Keratinocyte (primary cell): ENCODE measurements around the gene ARHGDIA. TPM values are rescaled to one million over a fixed set of nuclear protein-coding genes. Genes with fewer than 3 reads are reported as not detected.
A peak's percentile ranks its signal among the peaks of the same experiment; 100 is the strongest.

Source experiments
- DNase-seq: peaks from one replicate; pipeline ENCODE4 v3.0.0-alpha.2; 2011; ENCODE audit warnings: low read depth, missing footprints, low spot score
- FAIRE-seq: peaks from 2 replicates; lab custom pipeline; 2011; peaks lifted over from hg19 to GRCh38; lab: Jason Lieb, UNC
- H2AFZ ChIP-seq: 2 replicates; pipeline ENCODE4 v1.6.0; 2012; ENCODE audit warnings: low read length, control low read depth, inconsistent platforms; ENCODE audit not compliant: control insufficient read depth
- H3K27ac ChIP-seq: 2 replicates; pipeline ENCODE4 v1.5.1; 2011; ENCODE audit warnings: low read length; ENCODE audit not compliant: control insufficient read depth, insufficient read depth
- H3K27me3 ChIP-seq: 3 replicates; pipeline ENCODE4 v1.6.0; 2011; ENCODE audit warnings: low read length; ENCODE audit not compliant: control insufficient read depth, insufficient read depth; ENCODE audit errors: extremely low read depth
- H3K36me3 ChIP-seq, 2 experiments: 2 replicates in 1 of 2; 3 replicates in 1 of 2; pipeline ENCODE4 v1.5.1; 2011; ENCODE audit warnings: low read length in 2 of 2, mild to moderate bottlenecking in 1 of 2; ENCODE audit not compliant: control insufficient read depth in 2 of 2, insufficient read depth in 2 of 2; ENCODE audit errors: extremely low read depth in 1 of 2
- H3K4me1 ChIP-seq: 3 replicates; pipeline ENCODE4 v1.5.1; 2011; ENCODE audit warnings: low read length; ENCODE audit not compliant: control insufficient read depth, insufficient read depth; ENCODE audit errors: extremely low read depth
- H3K4me2 ChIP-seq: 3 replicates; pipeline ENCODE4 v1.6.0; 2011; ENCODE audit warnings: low read depth, low read length; ENCODE audit not compliant: control insufficient read depth, insufficient read depth; ENCODE audit errors: extremely low read depth
- H3K4me3 ChIP-seq, 3 experiments: fragments of 200-600 bp in 1 of 3; sonication (generic) in 1 of 3; 2 replicates in 2 of 3; 3 replicates in 1 of 3; pipeline ENCODE4 v1.5.1; 2011 to 2016; ENCODE audit warnings: low read length in 3 of 3, mild to moderate bottlenecking in 3 of 3, control low read depth in 2 of 3, inconsistent platforms in 1 of 3, low read depth in 1 of 3, mixed read lengths in 1 of 3, mixed run types in 1 of 3, moderate library complexity in 1 of 3; ENCODE audit not compliant: control insufficient read depth in 2 of 3, insufficient read depth in 2 of 3; ENCODE audit errors: extremely low read depth in 1 of 3
- H3K79me2 ChIP-seq: 2 replicates; pipeline ENCODE4 v1.6.0; 2012; ENCODE audit warnings: low read length; ENCODE audit not compliant: control insufficient read depth, insufficient read depth
- H3K9ac ChIP-seq: 3 replicates; pipeline ENCODE4 v1.6.0; 2011; ENCODE audit warnings: low read length; ENCODE audit not compliant: control insufficient read depth, insufficient read depth; ENCODE audit errors: extremely low read depth
- H3K9me1 ChIP-seq: 3 replicates; pipeline ENCODE4 v1.6.0; 2011; ENCODE audit warnings: low read length; ENCODE audit not compliant: control insufficient read depth, insufficient read depth; ENCODE audit errors: extremely low read depth
- H3K9me3 ChIP-seq: 2 replicates; pipeline ENCODE4 v1.5.1; 2012; ENCODE audit warnings: low read depth, low read length; ENCODE audit not compliant: control insufficient read depth
- H4K20me1 ChIP-seq: 3 replicates; pipeline ENCODE4 v1.6.0; 2011; ENCODE audit warnings: low read length; ENCODE audit not compliant: control insufficient read depth, insufficient read depth; ENCODE audit errors: extremely low read depth
- EZH2 ChIP-seq: IDR thresholded peaks from one replicate; pipeline ENCODE4 v1.6.1; 2012; ENCODE audit warnings: inconsistent platforms, mild to moderate bottlenecking, low read length, moderate library complexity
- dilution Hi-C: fragments of 300-500 bp; cut with MboI; formaldehyde crosslinking; loops from one replicate; pipeline ENCODE4 v1.7.0; 2020; ENCODE audit warnings: low sequenced_read_pairs; ENCODE audit not compliant: extremely low pct_ligation_motif_present
- polyA plus RNA-seq, 5 experiments: library from polyadenylated mRNA; depleted of rRNA in 3 of 5; stranded (reverse) in 3 of 5; stranded (forward) in 1 of 5; unstranded in 1 of 5; fragments of >200 nt; gene quantifications; 1 replicate in 1 of 5; 2 replicates in 3 of 5; 3 replicates in 1 of 5; pipeline versions ENCODE4 v1.2.1 to v1.2.3, GENCODE V29; 2011 to 2012; ENCODE audit warnings: missing spikeins in 2 of 5, low read depth in 1 of 5, low replicate concordance in 1 of 5
- TF ChIP-seq, protein P1 (sequence below), 3 experiments: IDR thresholded peaks in 1 of 3; conservative IDR thresholded peaks in 1 of 3; optimal IDR thresholded peaks in 1 of 3; 2 replicates in 2 of 3; 3 replicates in 1 of 3; pipeline versions ENCODE3 to v1.5.1; 2011; ENCODE audit warnings: low read length in 3 of 3, mild to moderate bottlenecking in 3 of 3, moderate library complexity in 2 of 3, control low read depth in 1 of 3, inconsistent platforms in 1 of 3; ENCODE audit not compliant: insufficient read depth in 2 of 3; ENCODE audit errors: extremely low read depth in 1 of 3

Gene ARHGDIA
- polyA plus RNA-seq, 1 donor (not counting 4 experiments of a cell fraction or from before 2014, with no cell fraction given), result 65.7 TPM

DNA sequence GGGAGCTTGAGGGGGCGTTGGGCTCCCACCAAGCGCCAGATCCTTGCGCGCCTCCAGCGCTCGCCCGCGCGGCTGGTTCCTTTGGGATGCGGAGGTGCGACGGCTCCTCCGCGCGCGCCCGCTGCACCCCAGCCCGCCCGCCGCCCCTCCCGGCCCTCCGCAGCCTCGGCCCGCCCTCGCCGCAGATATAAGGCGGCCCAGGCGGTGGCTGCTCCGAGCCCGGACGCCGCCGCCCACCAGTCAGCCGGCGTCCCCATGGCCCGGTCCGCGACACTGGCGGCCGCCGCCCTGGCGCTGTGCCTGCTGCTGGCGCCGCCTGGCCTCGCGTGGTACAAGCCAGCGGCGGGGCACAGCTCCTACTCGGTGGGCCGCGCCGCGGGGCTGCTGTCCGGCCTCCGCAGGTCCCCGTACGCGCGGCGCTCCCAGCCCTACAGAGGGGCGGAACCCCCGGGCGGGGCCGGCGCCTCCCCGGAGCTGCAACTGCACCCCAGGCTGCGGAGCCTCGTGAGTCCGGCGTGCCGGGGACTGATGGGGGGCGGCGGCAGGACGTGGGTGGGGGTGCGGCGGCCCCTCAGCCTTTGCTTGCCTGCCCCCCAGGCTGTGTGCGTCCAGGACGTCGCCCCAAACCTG lies 31.0 kb upstream of the ARHGDIA start, which contains the start of gene NPB:
Gene NPB, plus strand, starts transcription at position 216 of the 630 bp plus-strand sequence. Its CDS starts 40 bp downstream, at position 256.
- no peaks in the 10 kb centered on the region for H3K79me2 ChIP-seq
- DNase-seq (no peak), FAIRE-seq (no peak)
- H3K27me3 ChIP-seq, result no peaks in the 10 kb centered on the region
- peaks cover 14% of the 10 kb centered on the region for H4K20me1 ChIP-seq
- no peak within 1 kb of the TSS for H2AFZ ChIP-seq
- H3K4me2 ChIP-seq, result peak within 1 kb of the TSS; percentile 37
- H3K4me3 ChIP-seq, result no peak within 1 kb of the TSS
- no peak within 1 kb of the TSS for H3K9ac ChIP-seq
- H3K27ac ChIP-seq, result no peak within 1 kb of the TSS
- peak; percentile 19 for TF ChIP-seq EZH2
- TF ChIP-seq, protein P1, sequence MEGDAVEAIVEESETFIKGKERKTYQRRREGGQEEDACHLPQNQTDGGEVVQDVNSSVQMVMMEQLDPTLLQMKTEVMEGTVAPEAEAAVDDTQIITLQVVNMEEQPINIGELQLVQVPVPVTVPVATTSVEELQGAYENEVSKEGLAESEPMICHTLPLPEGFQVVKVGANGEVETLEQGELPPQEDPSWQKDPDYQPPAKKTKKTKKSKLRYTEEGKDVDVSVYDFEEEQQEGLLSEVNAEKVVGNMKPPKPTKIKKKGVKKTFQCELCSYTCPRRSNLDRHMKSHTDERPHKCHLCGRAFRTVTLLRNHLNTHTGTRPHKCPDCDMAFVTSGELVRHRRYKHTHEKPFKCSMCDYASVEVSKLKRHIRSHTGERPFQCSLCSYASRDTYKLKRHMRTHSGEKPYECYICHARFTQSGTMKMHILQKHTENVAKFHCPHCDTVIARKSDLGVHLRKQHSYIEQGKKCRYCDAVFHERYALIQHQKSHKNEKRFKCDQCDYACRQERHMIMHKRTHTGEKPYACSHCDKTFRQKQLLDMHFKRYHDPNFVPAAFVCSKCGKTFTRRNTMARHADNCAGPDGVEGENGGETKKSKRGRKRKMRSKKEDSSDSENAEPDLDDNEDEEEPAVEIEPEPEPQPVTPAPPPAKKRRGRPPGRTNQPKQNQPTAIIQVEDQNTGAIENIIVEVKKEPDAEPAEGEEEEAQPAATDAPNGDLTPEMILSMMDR (optimal IDR thresholded peaks at IDR 0.05 in 1 of 3, IDR thresholded peaks at IDR 0.05 in 1 of 3, conservative IDR thresholded peaks at IDR 0.05 in 1 of 3; ENCODE audit: extremely low read depth in 1 of 3, insufficient read depth in 2 of 3, low read length in 3 of 3), result no peak
- H3K9me1 ChIP-seq, result no peaks in the 10 kb centered on the region
- H3K4me1 ChIP-seq, result peaks cover 35% of the 10 kb centered on the region
- dilution Hi-C loops, result no loop called here
- H3K9me3 ChIP-seq, result no peaks in the 10 kb centered on the region
- peaks cover 17 to 36% of the 10 kb centered on the region in 2 experiments for H3K36me3 ChIP-seq

DNA sequence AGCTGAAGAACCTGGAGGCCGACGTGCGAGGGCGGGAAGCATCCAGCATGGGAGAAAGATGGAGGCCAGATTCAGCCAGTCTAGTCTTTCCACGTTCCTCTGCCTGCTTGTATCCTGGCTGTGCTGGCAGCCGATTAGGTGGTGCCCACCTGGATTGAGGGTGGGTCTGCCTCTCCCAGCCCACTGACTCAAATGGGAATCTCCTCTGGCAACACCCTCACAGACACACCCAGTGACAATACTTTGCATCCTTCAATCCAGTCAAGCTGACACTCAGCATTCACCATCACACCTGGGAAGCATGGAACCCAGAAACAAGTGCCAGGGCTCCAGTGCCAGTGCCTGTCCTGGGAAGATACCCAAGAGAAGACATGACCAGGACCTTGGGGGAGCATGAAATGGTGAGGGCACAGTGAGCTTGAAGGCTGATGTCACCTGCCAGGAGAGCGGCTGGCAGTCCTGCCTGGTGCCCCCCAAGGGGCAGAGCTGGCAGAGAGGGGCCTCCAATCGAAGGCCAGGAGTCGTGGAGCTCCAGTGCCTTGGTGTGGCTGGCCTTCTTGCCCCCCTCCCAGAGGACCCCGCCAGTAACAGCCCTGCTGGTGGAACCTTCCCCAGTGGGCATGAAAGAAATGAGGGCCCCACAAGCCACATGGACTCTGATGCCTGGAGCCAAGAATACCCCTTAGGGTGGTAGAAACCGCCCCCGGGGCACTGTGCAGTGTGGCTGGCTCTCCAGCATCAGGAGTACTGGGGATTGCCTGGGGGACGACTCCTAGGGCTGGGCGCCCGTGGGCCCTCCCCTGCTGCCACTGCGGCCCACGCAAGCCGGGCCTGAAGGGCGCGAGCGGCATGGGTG lies 30.3 kb upstream of the ARHGDIA start:
- H3K4me2 ChIP-seq, result no peak overlapping the region
- no peaks in the 10 kb centered on the region for H3K9me3 ChIP-seq
- no peak overlapping the region for H2AFZ ChIP-seq
- no peak for FAIRE-seq
- H3K4me3 ChIP-seq, result no peak overlapping the region
- H3K79me2 ChIP-seq, result no peaks in the 10 kb centered on the region
- H3K9me1 ChIP-seq, result no peaks in the 10 kb centered on the region
- H4K20me1 ChIP-seq, result peaks cover 14% of the 10 kb centered on the region
- no peak overlapping the region for H3K27ac ChIP-seq
- dilution Hi-C loops, result no loop called here
- H3K27me3 ChIP-seq, result no peaks in the 10 kb centered on the region
- TF ChIP-seq, protein P1 (optimal IDR thresholded peaks at IDR 0.05 in 1 of 3, IDR thresholded peaks at IDR 0.05 in 1 of 3, conservative IDR thresholded peaks at IDR 0.05 in 1 of 3; ENCODE audit: extremely low read depth in 1 of 3, insufficient read depth in 2 of 3, low read length in 3 of 3), result no peak
- no peak for TF ChIP-seq EZH2
- peaks cover 15 to 36% of the 10 kb centered on the region in 2 experiments for H3K36me3 ChIP-seq
- H3K9ac ChIP-seq, result no peak overlapping the region
- peaks cover 35% of the 10 kb centered on the region for H3K4me1 ChIP-seq
- DNase-seq, result no peak
